ENCODE measurements around the gene VPS37D.

DNA sequence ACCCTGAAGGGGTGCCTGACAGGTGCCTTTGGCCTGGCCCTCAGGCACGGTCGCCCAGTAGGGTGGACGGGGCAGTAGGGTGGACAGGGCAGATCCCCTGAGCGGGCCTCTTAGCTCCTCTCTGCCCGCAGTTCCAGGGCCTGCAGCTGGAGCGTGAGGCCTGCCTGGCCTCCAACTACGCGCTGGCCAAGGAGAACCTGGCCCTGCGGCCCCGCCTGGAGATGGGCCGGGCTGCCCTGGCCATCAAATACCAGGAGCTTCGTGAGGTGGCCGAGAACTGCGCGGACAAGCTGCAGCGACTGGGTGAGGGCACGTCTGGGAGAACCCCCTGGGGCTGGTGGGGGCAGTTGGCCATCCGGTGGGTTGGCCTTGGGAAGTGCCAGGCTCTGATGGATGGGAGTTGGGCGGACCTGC lies 1.7 kb downstream of the VPS37D start:
- no peak for TF ChIP-seq CTCF (conservative IDR thresholded peaks at IDR 0.05; ENCODE audit: low read depth, low read length)
- no peak for TF ChIP-seq POLR2A (IDR thresholded peaks at IDR 0.05; ENCODE audit: low read depth, low read length)
- TF ChIP-seq, protein P1, sequence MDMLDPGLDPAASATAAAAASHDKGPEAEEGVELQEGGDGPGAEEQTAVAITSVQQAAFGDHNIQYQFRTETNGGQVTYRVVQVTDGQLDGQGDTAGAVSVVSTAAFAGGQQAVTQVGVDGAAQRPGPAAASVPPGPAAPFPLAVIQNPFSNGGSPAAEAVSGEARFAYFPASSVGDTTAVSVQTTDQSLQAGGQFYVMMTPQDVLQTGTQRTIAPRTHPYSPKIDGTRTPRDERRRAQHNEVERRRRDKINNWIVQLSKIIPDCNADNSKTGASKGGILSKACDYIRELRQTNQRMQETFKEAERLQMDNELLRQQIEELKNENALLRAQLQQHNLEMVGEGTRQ (IDR thresholded peaks at IDR 0.05; ENCODE audit: low read depth, low read length): no peak
- no peak for TF ChIP-seq MXI1 (IDR thresholded peaks at IDR 0.05; ENCODE audit: borderline replicate concordance, low read depth, low read length)
- TF ChIP-seq BHLHE40 (IDR thresholded peaks at IDR 0.05; ENCODE audit: low read depth, low read length): no peak

Measured in IMR-90 (cell line).